GM12864 (cell line): ENCODE data around the gene IDH1.

Experiments
- DNase-seq: peaks from one replicate; pipeline ENCODE4 v3.0.0-alpha.2; 2011; ENCODE audit warnings: low read depth
- H3K4me3 ChIP-seq: 2 replicates; pipeline ENCODE4 v1.5.1; 2011; ENCODE audit warnings: mild to moderate bottlenecking, low read depth, low read length, control low read depth
- TF ChIP-seq, protein P1 (sequence below): IDR thresholded peaks from 2 replicates; pipeline ENCODE4 v1.5.1; 2011; ENCODE audit warnings: low read depth, mild to moderate bottlenecking, moderate library complexity, low read length, control low read depth, inconsistent platforms; ENCODE audit errors: missing control alignments

Gene IDH1

DNA sequence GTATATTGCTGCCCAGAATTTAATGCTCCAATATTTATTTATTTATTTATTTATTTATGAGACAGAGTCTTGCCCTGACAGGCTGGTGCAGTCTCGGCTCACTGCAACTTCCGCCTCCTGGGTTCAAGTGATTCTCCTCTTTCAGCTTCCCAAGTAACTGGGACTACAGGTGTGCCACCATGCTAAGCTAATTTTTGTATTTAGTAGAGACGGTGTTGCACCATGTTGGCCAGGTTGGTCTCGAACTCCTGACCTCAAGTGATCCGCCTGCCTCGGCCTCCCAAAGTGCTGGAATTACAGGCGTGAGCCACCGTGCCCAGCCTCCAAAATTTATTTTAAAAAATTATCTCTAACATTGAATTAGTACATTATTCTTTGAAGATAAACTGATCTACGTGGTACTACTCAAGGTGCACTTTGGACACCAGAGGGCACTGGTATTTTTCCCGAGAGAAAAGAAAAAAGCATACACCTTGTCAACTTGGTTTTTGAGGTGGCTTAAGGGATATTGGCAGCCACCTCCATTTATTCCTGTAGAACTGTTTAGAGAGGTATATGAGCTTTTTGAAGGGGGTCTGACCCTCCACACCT, 1.4 kb upstream of the IDH1 start:
- DNase-seq, result no peak
- H3K4me3 ChIP-seq, result no peak overlapping the region
- TF ChIP-seq, protein P1, sequence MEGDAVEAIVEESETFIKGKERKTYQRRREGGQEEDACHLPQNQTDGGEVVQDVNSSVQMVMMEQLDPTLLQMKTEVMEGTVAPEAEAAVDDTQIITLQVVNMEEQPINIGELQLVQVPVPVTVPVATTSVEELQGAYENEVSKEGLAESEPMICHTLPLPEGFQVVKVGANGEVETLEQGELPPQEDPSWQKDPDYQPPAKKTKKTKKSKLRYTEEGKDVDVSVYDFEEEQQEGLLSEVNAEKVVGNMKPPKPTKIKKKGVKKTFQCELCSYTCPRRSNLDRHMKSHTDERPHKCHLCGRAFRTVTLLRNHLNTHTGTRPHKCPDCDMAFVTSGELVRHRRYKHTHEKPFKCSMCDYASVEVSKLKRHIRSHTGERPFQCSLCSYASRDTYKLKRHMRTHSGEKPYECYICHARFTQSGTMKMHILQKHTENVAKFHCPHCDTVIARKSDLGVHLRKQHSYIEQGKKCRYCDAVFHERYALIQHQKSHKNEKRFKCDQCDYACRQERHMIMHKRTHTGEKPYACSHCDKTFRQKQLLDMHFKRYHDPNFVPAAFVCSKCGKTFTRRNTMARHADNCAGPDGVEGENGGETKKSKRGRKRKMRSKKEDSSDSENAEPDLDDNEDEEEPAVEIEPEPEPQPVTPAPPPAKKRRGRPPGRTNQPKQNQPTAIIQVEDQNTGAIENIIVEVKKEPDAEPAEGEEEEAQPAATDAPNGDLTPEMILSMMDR, result peak; percentile 32

DNA sequence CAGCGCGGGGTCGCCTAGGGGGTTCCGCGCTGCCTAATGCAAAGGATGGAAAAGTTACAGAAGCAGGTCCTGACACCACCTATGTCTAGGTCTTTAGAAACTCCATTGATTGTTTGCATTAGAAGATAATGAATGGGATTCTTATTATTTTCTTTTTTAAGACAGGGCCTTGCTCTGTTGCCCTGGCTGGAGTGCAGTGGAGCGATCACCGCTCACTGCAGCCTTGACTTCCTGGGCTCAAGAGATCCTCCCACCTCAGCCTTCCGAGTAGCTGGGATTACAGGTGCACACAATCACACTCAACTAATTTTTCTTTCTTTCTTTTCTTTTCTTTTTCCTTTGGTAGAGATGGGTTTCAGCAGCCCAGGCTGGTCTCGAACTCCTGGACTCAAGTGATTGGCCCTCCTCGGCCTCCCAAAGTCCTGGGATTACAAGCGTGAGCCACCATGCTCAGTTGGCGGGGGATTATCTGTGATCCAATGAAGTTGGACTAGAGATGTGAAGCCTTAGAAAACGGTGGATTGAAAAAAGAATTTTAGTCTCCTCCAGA, 761 bp upstream of the IDH1 start:
- no peak for DNase-seq
- TF ChIP-seq, protein P1, result no peak
- H3K4me3 ChIP-seq, result peak overlapping the region; percentile 93

DNA sequence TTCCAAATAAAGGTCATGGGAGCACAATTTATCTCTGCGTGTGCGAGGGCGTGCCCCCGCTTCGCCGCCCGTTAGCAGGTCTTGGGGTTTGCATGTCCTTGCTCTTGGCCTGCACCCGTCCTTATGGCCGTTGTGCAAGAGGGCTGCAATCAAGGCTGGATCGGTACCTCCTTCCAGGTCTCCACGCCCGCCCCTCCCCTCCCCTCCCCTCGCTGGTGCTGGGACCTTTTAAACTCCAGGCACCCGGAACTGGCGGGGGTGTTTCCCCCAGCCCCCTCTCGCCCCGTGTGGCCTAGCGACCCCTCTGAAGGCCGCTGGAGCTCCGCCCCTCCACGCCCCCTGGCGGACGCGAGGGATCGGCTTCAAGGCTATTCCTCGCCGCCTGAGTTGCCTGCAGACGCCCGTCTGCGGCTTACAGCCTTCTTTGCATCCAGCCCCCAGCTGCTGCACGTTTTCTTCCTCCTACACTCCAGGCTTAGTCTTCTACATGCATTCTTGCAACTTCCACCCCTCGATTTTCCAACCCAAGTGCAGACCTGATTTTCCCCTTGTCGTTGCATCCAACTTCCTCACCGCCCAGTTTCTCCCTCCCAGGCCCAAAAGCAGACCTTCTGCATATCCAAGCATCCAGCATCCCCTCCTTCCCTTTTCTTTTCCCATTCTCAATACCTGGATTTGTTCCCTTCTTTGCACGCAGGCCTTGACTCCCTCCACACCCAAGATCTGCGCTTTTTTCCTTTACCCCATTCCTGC, 577 bp downstream of the IDH1 start:
- DNase-seq, result peak; percentile 53
- H3K4me3 ChIP-seq, result peak overlapping the region; percentile 93
- TF ChIP-seq, protein P1, result peak; percentile 88

DNA sequence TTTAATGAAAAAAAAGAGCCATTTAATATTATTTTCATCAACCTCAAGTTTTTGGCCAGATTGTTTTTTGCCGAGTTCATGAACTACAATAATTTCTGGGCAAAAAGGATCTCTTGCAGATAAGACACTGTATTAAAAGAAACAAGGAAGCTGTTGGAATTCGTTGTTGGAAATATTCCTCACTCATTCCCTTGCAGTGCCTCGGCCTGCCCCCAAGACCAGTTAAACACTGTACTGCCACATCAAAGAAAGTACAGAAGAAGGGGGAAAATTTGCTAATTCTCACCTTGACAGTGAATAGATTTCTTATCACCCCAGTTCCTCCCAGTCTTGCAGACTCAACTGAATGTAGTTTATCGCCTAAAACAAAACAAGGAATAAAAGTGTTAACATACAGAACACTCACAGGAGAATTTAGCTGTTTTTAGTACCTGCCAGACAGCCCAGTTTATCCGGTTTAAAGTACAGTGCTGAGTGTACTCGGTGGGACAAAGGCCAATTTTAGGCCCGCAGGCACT, 1.2 kb downstream of the IDH1 start:
- TF ChIP-seq, protein P1, result no peak
- DNase-seq, result no peak
- H3K4me3 ChIP-seq, result peak overlapping the region; percentile 93

DNA sequence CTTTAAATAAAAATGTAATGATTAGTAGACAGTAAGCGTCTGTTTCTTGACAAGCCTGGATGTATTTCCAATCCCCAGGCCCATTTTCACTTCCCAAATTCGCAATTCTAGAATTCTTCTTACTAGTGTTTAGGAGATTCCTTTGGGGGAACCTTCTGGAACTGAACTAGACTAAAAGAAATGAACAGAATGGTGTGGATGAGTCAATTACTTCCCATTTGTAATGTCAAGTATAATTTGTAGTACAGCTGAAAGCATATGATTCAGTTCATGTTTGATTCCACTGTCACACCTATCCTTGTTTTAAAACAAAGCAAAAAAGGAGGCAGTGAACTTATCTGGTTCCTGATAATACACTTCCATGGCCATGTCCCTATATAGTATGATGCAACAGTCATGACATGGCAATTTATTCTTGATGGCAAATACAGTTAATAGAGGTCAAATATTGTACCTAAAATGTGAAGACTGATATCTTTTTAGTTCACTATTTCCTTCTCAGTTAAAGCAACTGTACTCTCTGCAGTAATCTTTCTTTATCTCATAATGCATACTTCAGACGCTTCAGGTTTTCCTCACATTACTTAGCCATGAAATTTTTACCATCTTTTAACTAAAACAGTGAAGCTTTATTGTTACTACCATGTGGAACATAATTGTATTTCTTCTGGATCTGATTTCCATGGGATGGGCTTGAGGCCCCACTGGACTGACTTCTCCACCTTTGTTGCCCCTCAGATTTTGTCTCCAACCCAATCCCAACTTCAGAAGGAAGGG, 2.0 kb downstream of the IDH1 start:
- no peak for DNase-seq
- no peak overlapping the region for H3K4me3 ChIP-seq
- TF ChIP-seq, protein P1, result no peak

DNA sequence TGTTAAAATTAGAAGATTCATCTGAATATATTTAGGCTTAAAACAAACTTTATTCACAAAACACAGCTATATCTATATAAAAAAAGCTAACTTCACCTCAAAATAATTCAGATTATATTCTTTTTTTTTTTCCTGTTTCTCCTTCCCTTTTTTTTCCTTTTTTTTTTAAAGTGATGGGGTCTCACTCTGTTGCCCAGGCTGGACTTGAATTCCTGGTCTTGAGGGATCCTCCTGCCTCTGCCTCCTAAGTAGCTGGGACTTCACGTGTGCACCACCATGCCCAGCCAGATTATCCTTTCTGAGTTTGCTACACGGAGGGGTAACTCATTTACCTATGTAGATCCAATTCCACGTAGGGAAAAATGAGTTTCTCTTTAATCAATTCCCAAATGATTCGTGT, 3.8 kb downstream of the IDH1 start:
- no peak for DNase-seq
- no peak overlapping the region for H3K4me3 ChIP-seq
- TF ChIP-seq, protein P1, result no peak
